ENCODE measurements around the gene ITPR1.
A peak's percentile ranks its signal among the peaks of the same experiment; 100 is the strongest.

ITPR1 gene

GRCh38 chr3:4674216-4674615, 181.1 kb downstream of the ITPR1 start:
- Mint-ChIP-seq H3K4me3 (no peak overlapping the region), H3K9me3 (no peaks in the 10 kb centered on the region), H3K4me1 (no peaks in the 10 kb centered on the region), H3K27me3 (no peaks in the 10 kb centered on the region), H3K27ac (no peak overlapping the region)
- no peak for ATAC-seq
- no peak for DNase-seq

GRCh38 chr3:4675704-4676103, 182.6 kb downstream of the ITPR1 start:
- DNase-seq: no peak
- ATAC-seq: no peak
- no peaks in the 10 kb centered on the region for H3K4me1 Mint-ChIP-seq
- no peaks in the 10 kb centered on the region for H3K27me3 Mint-ChIP-seq
- H3K4me3 Mint-ChIP-seq: no peak overlapping the region
- H3K9me3 Mint-ChIP-seq: no peaks in the 10 kb centered on the region
- H3K27ac Mint-ChIP-seq: no peak overlapping the region

DNA sequence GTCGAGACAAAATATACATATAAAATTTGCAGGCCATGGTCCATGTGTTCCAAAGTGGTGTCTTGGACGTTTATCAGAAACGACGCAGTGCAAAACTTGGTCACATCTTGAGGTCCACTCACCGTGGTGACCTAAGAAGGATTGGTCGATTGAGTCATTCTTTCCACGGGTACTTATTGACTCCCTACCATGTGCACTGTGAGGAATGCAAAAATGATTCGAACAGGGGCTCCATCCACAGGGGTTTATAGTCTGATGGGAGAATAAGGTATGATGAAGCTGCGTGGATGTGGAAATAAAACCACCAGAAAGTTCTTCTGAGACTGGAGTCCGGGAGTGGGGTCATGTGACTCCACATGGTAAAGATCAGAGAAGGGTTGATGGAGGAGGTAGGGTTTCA, 185.2 kb downstream of the ITPR1 start:
- Mint-ChIP-seq H3K27ac (no peak overlapping the region), H3K27me3 (no peaks in the 10 kb centered on the region), H3K9me3 (no peaks in the 10 kb centered on the region), H3K4me3 (no peak overlapping the region), H3K4me1 (no peaks in the 10 kb centered on the region)
- ATAC-seq (peak; percentile 12), DNase-seq (no peak)

DNA sequence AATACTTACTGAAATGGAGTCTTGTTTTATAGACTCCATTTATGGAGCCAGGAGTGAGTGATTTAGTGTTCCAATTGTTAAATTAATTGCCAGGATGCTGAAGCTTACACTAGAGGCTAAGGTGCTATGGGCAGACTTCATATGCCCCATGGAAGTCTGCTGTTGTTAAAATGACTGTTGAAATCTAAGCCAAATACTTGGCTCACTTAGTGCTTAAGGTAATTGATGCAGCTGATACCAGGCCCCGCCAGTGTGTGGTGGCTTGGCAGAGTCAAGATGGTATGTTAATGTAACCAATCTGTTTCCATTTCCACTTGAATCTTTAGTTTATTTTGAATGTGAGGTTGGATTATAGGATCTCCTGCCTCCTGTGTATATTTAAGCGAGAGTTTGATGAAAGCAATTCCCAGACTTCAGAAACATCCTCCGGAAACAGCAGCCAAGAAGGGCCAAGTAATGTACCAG, 187.1 kb downstream of the ITPR1 start:
- Mint-ChIP-seq H3K4me3 (no peak overlapping the region), H3K9me3 (no peaks in the 10 kb centered on the region), H3K4me1 (no peaks in the 10 kb centered on the region), H3K27ac (no peak overlapping the region), H3K27me3 (no peaks in the 10 kb centered on the region)
- no peak for ATAC-seq
- no peak for DNase-seq

DNA sequence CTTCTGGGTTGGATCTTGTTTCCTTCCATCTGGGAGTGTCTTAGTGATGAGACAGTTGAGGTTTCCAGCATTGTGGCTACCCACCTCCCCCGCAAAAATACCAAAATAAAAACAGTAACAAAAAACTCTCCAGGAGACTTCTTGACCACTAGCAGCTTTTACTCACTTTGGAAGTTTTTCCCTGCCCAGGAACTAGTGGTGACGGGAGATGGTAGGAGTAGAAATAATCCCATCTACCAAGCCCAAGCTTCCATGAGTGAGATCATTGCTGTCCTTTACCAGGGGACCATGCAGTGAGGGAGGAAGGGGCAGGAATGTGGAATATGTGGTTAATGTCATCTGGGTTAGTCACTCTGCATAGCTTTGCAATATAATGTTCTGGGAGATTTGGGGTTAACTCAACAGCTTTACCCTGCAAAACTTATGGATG, 187.7 kb downstream of the ITPR1 start:
- Mint-ChIP-seq H3K27me3 (no peaks in the 10 kb centered on the region), H3K27ac (no peak overlapping the region), H3K4me3 (no peak overlapping the region), H3K9me3 (no peaks in the 10 kb centered on the region), H3K4me1 (no peaks in the 10 kb centered on the region)
- ATAC-seq: no peak
- no peak for DNase-seq

DNA sequence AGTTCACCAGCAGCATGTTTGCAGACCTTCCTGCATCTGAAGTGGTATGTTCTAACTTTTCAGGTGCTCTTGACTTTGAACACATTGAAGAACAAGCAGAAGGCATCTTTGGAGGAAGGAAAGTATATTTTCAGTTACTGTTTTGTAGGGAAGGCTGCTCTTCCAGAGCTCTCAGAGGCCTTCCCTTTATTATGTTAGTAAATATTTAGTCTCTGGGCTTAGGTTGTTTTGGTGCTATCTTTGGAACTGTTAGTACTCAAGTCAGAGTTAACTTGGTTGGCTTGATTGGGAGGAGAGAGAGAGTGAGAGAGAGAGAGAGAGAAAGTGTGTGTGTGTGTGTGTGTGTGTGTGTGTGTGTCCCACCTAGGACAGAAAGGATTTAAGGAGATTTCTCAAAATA, 188.2 kb downstream of the ITPR1 start:
- no peak for ATAC-seq
- DNase-seq: no peak
- no peaks in the 10 kb centered on the region for H3K4me1 Mint-ChIP-seq
- H3K9me3 Mint-ChIP-seq: no peaks in the 10 kb centered on the region
- no peak overlapping the region for H3K4me3 Mint-ChIP-seq
- no peak overlapping the region for H3K27ac Mint-ChIP-seq
- H3K27me3 Mint-ChIP-seq: no peaks in the 10 kb centered on the region

GRCh38 chr3:4684117-4684516, 191.0 kb downstream of the ITPR1 start:
- Mint-ChIP-seq H3K27me3 (no peaks in the 10 kb centered on the region), H3K27ac (no peak overlapping the region), H3K9me3 (peaks cover 0 to 7% of the 10 kb centered on the region in 2 donors), H3K4me1 (no peaks in the 10 kb centered on the region), H3K4me3 (no peak overlapping the region)
- no peak for ATAC-seq
- no peak for DNase-seq

- DNase-seq: no peak
- peaks cover 0 to 7% of the 10 kb centered on the region in 2 donors for H3K9me3 Mint-ChIP-seq
- no peak overlapping the region for H3K27ac Mint-ChIP-seq
- ATAC-seq: no peak
- H3K27me3 Mint-ChIP-seq: no peaks in the 10 kb centered on the region
- H3K4me3 Mint-ChIP-seq: no peak overlapping the region
- no peaks in the 10 kb centered on the region for H3K4me1 Mint-ChIP-seq
These were observed 191.8 kb downstream of the ITPR1 start for GRCh38 chr3:4684976-4685375.

- Mint-ChIP-seq H3K9me3 (peaks cover 0 to 7% of the 10 kb centered on the region in 2 donors), H3K4me3 (no peak overlapping the region), H3K27ac (peak overlapping the region in 1 of 2 donors; percentile 35), H3K27me3 (no peaks in the 10 kb centered on the region), H3K4me1 (no peaks in the 10 kb centered on the region)
- DNase-seq (no peak), ATAC-seq (no peak)
These were observed 192.7 kb downstream of the ITPR1 start for GRCh38 chr3:4685673-4686345.

DNA sequence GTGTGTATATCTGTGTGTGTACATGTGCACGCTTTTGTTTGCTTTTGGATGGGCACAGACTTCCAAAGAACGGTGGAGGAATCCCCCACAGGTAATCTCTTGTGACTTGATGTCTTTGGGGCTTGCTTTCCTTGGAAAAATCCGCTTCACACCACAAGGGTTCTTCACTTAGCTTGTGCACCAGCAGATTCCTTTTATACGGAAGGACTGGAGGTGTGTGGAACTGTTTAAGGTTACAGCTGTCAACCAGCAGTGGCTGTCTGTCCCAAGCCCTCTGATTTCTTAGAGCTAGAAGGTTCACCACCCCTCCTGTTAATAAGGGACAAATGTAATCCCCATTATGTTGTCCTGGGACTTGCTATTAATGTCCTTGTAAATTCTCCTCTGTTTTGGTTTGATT, 193.5 kb downstream of the ITPR1 start:
- no peak overlapping the region for H3K27ac Mint-ChIP-seq
- H3K27me3 Mint-ChIP-seq: no peaks in the 10 kb centered on the region
- peaks cover 0 to 7% of the 10 kb centered on the region in 2 donors for H3K9me3 Mint-ChIP-seq
- ATAC-seq (no peak), DNase-seq (no peak)
- no peak overlapping the region for H3K4me3 Mint-ChIP-seq
- H3K4me1 Mint-ChIP-seq: no peaks in the 10 kb centered on the region

DNA sequence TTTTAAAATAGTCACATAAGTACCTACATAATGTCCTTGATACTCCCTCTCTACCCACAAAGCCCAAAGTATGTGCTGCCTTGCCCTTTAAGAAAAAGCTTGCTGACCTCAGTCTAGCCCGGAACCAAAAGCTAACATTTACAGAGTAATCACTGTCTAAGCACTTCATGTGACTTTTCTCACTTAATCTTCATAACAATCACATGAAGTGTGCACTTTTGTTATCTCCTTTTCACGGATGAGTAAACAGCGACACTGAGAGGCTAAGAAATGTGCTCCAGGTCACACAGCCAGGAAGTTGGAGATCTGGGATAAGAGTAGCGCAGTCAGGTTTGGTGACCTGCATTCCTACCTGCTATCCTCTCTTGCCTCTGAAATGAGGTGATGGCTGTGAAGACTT, 194.0 kb downstream of the ITPR1 start:
- DNase-seq (no peak), ATAC-seq (no peak)
- no peaks in the 10 kb centered on the region for H3K4me1 Mint-ChIP-seq
- H3K27ac Mint-ChIP-seq: no peak overlapping the region
- no peaks in the 10 kb centered on the region for H3K27me3 Mint-ChIP-seq
- no peak overlapping the region for H3K4me3 Mint-ChIP-seq
- H3K9me3 Mint-ChIP-seq: peaks cover 0 to 7% of the 10 kb centered on the region in 2 donors

GRCh38 chr3:4687596-4687995, 194.4 kb downstream of the ITPR1 start:
- DNase-seq (no peak), ATAC-seq (no peak)
- Mint-ChIP-seq H3K27me3 (no peaks in the 10 kb centered on the region), H3K4me3 (no peak overlapping the region), H3K27ac (no peak overlapping the region), H3K4me1 (no peaks in the 10 kb centered on the region), H3K9me3 (peaks cover 0 to 7% of the 10 kb centered on the region in 2 donors)

- ATAC-seq: no peak
- DNase-seq: no peak
- Mint-ChIP-seq H3K27ac (no peak overlapping the region), H3K4me1 (no peaks in the 10 kb centered on the region), H3K4me3 (no peak overlapping the region), H3K9me3 (peaks cover 0 to 7% of the 10 kb centered on the region in 2 donors), H3K27me3 (no peaks in the 10 kb centered on the region)
These were observed 195.3 kb downstream of the ITPR1 start for GRCh38 chr3:4688411-4688810.

DNA sequence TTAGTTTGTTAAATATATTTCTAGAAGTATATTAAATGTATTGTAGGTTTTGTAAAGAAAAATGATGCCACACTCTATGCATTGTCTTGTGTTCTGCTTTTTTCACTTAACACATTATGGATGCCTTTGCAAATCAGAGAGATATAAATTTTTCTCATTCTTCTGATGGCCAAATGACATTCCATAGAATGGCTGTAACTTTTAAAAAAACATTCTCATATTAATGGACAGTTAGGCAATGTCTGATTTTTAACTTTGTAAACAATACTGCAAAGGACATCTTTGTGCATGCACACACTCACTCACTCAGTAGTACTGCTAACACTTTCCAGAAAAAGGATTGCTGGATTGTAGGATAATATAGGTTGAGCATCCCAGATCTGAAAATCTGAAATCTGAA, 195.9 kb downstream of the ITPR1 start:
- H3K4me3 Mint-ChIP-seq: no peak overlapping the region
- ATAC-seq (no peak), DNase-seq (no peak)
- no peaks in the 10 kb centered on the region for H3K4me1 Mint-ChIP-seq
- no peak overlapping the region for H3K27ac Mint-ChIP-seq
- H3K9me3 Mint-ChIP-seq: peaks cover 0 to 7% of the 10 kb centered on the region in 2 donors
- H3K27me3 Mint-ChIP-seq: no peaks in the 10 kb centered on the region

DNA sequence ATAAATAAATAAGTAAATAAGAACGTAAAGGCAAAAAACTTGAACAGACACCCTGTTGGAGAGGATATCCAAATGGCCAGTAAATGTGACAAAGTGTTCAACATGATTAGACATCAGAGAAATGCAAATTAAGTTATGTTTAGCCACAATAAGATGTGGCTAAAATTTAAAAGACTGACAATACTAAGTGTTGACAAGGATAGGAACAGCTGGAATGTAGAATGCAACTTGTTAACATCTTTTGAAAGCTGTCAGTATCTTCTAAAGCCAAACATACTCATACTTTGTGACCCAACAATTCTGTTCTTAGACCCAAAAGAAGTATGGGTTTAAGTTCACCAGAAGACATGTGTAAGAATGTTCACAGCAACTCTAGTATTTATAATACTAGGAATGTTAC, 197.1 kb downstream of the ITPR1 start:
- ATAC-seq (no peak), DNase-seq (no peak)
- Mint-ChIP-seq H3K4me1 (no peaks in the 10 kb centered on the region), H3K4me3 (no peak overlapping the region), H3K9me3 (peaks cover 0 to 7% of the 10 kb centered on the region in 2 donors), H3K27me3 (no peaks in the 10 kb centered on the region), H3K27ac (peak overlapping the region in 1 of 2 donors; percentile 89)

GRCh38 chr3:4693620-4694019, 200.5 kb downstream of the ITPR1 start:
- no peak overlapping the region for H3K4me3 Mint-ChIP-seq
- H3K4me1 Mint-ChIP-seq: no peaks in the 10 kb centered on the region
- no peaks in the 10 kb centered on the region for H3K27me3 Mint-ChIP-seq
- DNase-seq: no peak
- H3K27ac Mint-ChIP-seq: no peak overlapping the region
- peaks cover 0 to under 1% of the 10 kb centered on the region in 2 donors for H3K9me3 Mint-ChIP-seq
- no peak for ATAC-seq

DNA sequence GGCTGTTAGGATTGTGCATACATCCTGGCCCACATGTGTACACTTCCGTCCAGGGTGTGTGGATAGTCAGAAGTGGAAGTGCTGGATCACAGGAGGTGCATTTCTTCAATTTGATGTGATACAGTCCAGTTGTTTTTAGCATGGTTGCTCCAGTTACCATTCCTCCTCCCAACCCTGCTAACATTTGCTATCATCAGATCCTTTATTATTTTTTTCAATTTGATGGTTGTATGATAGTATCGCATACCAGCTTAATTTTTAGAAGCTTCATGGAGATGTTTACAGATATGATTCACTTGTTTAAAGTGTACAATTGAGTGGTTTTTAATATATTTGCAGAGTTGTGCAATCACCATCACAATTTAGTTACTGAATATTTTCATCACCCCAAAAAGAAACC, 202.7 kb downstream of the ITPR1 start:
- Mint-ChIP-seq H3K9me3 (no peaks in the 10 kb centered on the region), H3K27ac (no peak overlapping the region), H3K4me1 (no peaks in the 10 kb centered on the region), H3K27me3 (no peaks in the 10 kb centered on the region), H3K4me3 (no peak overlapping the region)
- no peak for ATAC-seq
- no peak for DNase-seq

Measured in stimulated activated naive CD8-positive, alpha-beta T cell treated with anti-CD3 and anti-CD28 coated beads, Interleukin-15, amount 100 ng/mL, for 72 hours (primary cell).